ENCODE data around the gene LY6G6F.

DNA sequence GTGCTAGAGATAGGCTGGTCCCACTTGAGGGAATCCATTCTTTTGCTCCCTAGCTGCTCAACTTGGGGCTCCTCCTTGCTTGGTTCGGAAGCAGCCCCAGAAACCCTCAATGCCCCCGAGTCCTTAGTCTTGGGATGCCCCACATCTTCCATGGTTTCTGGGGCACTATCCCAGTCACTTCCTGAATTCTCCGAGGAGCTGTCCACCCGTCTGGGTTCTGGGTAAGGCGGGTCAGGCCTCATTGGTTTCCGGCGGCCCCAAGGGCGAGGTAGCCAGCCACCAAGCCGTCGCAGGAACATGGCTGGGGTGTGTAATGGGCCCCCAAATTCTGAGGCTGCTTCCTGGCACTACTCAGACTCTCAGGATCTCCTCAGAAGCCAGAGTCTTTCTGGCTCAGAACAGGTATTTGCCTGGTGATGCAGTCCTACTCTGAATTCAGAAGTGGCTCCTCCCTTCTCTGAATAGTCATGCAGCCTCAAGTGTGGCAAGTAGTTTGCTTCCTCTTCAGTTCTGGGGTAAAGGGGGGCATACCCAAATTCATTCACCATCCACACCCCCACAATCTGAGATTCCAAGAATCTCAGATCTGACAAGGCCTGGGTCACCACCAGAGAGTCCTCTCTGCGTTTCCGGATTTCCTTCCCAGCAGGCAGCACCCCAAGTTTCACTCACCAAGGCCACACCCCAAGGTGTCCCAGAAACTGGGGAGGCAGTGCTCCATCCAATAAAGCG lies 46.9 kb upstream of the LY6G6F start:
- TF ChIP-seq POLR2A (IDR thresholded peaks at IDR 0.05; ENCODE audit: low read depth): no peak
- TF ChIP-seq, protein P1, sequence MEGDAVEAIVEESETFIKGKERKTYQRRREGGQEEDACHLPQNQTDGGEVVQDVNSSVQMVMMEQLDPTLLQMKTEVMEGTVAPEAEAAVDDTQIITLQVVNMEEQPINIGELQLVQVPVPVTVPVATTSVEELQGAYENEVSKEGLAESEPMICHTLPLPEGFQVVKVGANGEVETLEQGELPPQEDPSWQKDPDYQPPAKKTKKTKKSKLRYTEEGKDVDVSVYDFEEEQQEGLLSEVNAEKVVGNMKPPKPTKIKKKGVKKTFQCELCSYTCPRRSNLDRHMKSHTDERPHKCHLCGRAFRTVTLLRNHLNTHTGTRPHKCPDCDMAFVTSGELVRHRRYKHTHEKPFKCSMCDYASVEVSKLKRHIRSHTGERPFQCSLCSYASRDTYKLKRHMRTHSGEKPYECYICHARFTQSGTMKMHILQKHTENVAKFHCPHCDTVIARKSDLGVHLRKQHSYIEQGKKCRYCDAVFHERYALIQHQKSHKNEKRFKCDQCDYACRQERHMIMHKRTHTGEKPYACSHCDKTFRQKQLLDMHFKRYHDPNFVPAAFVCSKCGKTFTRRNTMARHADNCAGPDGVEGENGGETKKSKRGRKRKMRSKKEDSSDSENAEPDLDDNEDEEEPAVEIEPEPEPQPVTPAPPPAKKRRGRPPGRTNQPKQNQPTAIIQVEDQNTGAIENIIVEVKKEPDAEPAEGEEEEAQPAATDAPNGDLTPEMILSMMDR (IDR thresholded peaks at IDR 0.05): no peak
- TF ChIP-seq POLR2AphosphoS5 (IDR thresholded peaks at IDR 0.05): no peak
- no peak for TF ChIP-seq EP300 (IDR thresholded peaks at IDR 0.05)

Measured in esophagus muscularis mucosa (tissue), 4 donors.